B cell (primary cell): Measurements from ENCODE around the gene EFNA1.

Source experiments
- CTCF ChIP-seq: fragments of 200-600 bp; IDR thresholded peaks from one replicate; pipeline ENCODE4 v1.8.0; 2022; ENCODE audit warnings: antibody characterized with exemption, mild to moderate bottlenecking
- EZH2 ChIP-seq: IDR thresholded peaks from 2 replicates; pipeline ENCODE4 v1.6.1; 2012; ENCODE audit warnings: borderline replicate concordance, low read depth, mild to moderate bottlenecking, moderate library complexity, low read length; ENCODE audit not compliant: insufficient read depth, poor library complexity, severe bottlenecking

- TF ChIP-seq CTCF (no peak), EZH2 (no peak)
Observed at GRCh38 chr1:155134880-155135414, 7.3 kb downstream of the EFNA1 start.
